WTC11 (cell line): ENCODE results near the gene PRCD. TPM values are rescaled to one million over a fixed set of nuclear protein-coding genes. Genes with fewer than 3 reads are reported as not detected.
A peak's percentile ranks its signal among the peaks of the same experiment; 100 is the strongest.
"Not testable (repeated sequence)": the region's sequence is repeated elsewhere in the genome, so short reads cannot be mapped to it uniquely, and the experiment has no call there.

Experiments used
- ATAC-seq: fragments of 200-7000 bp; cut with Tn5 transposase; 2 replicates; pipeline ENCODE4 v1.10.0; 2021; ENCODE audit warnings: mild to moderate bottlenecking, moderate library complexity
- CTCF ChIA-PET: fragments of 300-600 bp; sonication (Branson Sonifier 250); formaldehyde crosslinking; loops from one replicate; lab custom pipeline; 2021; ENCODE audit warnings: antibody characterized with exemption; lab: Charles Lee
- POLR2A ChIA-PET: fragments of 350-600 bp; sonication (Branson Sonifier 250); formaldehyde crosslinking; loops from one replicate; lab custom pipeline; 2021; ENCODE audit warnings: antibody characterized with exemption; lab: Charles Lee
- DNase-seq: peaks from one replicate; pipeline ENCODE4 v3.0.0; 2021; ENCODE audit warnings: low spot score
- H3K27ac Mint-ChIP-seq: 2 replicates; pipeline ENCODE4 v1.8.0; 2021; ENCODE audit warnings: mixed read lengths
- H3K27me3 Mint-ChIP-seq: 2 replicates; pipeline ENCODE4 v1.8.0; 2021; ENCODE audit warnings: low read depth, mild to moderate bottlenecking, moderate library complexity, mixed read lengths
- H3K36me3 Mint-ChIP-seq: 2 replicates; pipeline ENCODE4 v1.8.0; 2021; ENCODE audit warnings: mixed read lengths
- H3K4me1 Mint-ChIP-seq: 2 replicates; pipeline ENCODE4 v1.8.0; 2022; ENCODE audit warnings: mixed read lengths
- H3K4me3 Mint-ChIP-seq: 2 replicates; pipeline ENCODE4 v1.8.0; 2021; ENCODE audit warnings: mild to moderate bottlenecking, moderate library complexity, mixed read lengths
- H3K9me3 Mint-ChIP-seq: 2 replicates; pipeline ENCODE4 v1.8.0; 2021; ENCODE audit warnings: mixed read lengths
- FOXP1 ChIP-seq: sonication (generic); formaldehyde crosslinking; IDR thresholded peaks from 2 replicates; pipeline ENCODE4 v1.8.0; 2022; ENCODE audit warnings: missing genetic modification reagents, mild to moderate bottlenecking, moderate library complexity, borderline replicate concordance
- JUN ChIP-seq: sonication (generic); formaldehyde crosslinking; IDR thresholded peaks from 2 replicates; pipeline ENCODE4 v1.8.0; 2023; ENCODE audit warnings: mild to moderate bottlenecking, missing genetic modification reagents
- MYBL2 ChIP-seq: sonication (generic); formaldehyde crosslinking; IDR thresholded peaks from 2 replicates; pipeline ENCODE4 v1.8.1; 2023; ENCODE audit warnings: mild to moderate bottlenecking, moderate library complexity, missing genetic modification reagents
- PRRX2 ChIP-seq: fragments of 250-450 bp; sonication (Bioruptor Pico); IDR thresholded peaks from 2 replicates; pipeline ENCODE4 v1.8.0; 2021; ENCODE audit warnings: mild to moderate bottlenecking
- ZBTB43 ChIP-seq: sonication (generic); formaldehyde crosslinking; IDR thresholded peaks from 2 replicates; pipeline ENCODE4 v1.8.1; 2023; ENCODE audit warnings: mild to moderate bottlenecking, missing genetic modification reagents
- ZNF138 ChIP-seq: sonication (generic); formaldehyde crosslinking; conservative IDR thresholded peaks from 2 replicates; pipeline ENCODE4 v1.8.1; 2022; ENCODE audit warnings: mild to moderate bottlenecking, moderate library complexity, missing genetic modification reagents
- ZNF425 ChIP-seq: fragments of 250-450 bp; sonication (Bioruptor Pico); conservative IDR thresholded peaks from 2 replicates; pipeline ENCODE4 v1.9.0; 2021; ENCODE audit warnings: mild to moderate bottlenecking
- ZNF671 ChIP-seq: fragments of 250-450 bp; sonication (Bioruptor Pico); IDR thresholded peaks from 2 replicates; pipeline ENCODE4 v1.8.0; 2021; ENCODE audit warnings: mild to moderate bottlenecking
- total RNA-seq: library from RNA; stranded (reverse); gene quantifications from 3 replicates; pipeline ENCODE4 v1.2.3, GENCODE V29; 2021

PRCD gene
- total RNA-seq, 1 experiment from 2014 or later, result 2.7 TPM

- ChIA-PET CTCF (interaction anchor here (0.9 to 1.6 kb wide), 3 partner anchors 62 to 146 kb away, joined by 3 to 6 read pairs (median 4); no protein-coding TSS in a partner anchor), POLR2A (interaction anchor here (1.0 kb wide), 1 partner anchor 458 kb away, joined by 3 read pairs; the partner anchor contains the start of gene EXOC7)
- TF ChIP-seq JUN (CRISPR knock-in tag) (no peak), ZBTB43 (no peak), PRRX2 (CRISPR knock-in tag) (no peak)
- DNase-seq (no peak), ATAC-seq (no peak)
- peaks cover 54% of the 10 kb centered on the region for H3K4me1 Mint-ChIP-seq
- H3K27ac Mint-ChIP-seq, result peak overlapping the region; percentile 43
- no peaks in the 10 kb centered on the region for H3K27me3 Mint-ChIP-seq
- H3K4me3 Mint-ChIP-seq, result 0 out of 2 replicates have a peak overlapping the region, but pooled peaks have one; percentile 7
- no peaks in the 10 kb centered on the region for H3K9me3 Mint-ChIP-seq
- H3K36me3 Mint-ChIP-seq, result peaks cover 76% of the 10 kb centered on the region
Observed at GRCh38 chr17:76561799-76562268, 22.0 kb downstream of the PRCD start.

- DNase-seq, result no peak
- Mint-ChIP-seq H3K9me3 (no peaks in the 10 kb centered on the region), H3K36me3 (peaks cover 74% of the 10 kb centered on the region), H3K27ac (peak overlapping the region; percentile 77), H3K4me1 (peaks cover 61% of the 10 kb centered on the region), H3K27me3 (no peaks in the 10 kb centered on the region), H3K4me3 (no peak overlapping the region; the same call in 1 of the 2 replicates)
- ChIA-PET POLR2A (interaction anchor here (0.7 to 1.0 kb wide), 2 partner anchors 34 to 459 kb away, joined by 3 to 4 read pairs; partner anchors contain the start of gene EXOC7), CTCF (no interaction called here)
- no peak for ATAC-seq
- TF ChIP-seq ZNF138 (no peak), ZNF671 (CRISPR knock-in tag) (no peak)
Observed at GRCh38 chr17:76562734-76563148, 22.9 kb downstream of the PRCD start.

GRCh38 chr17:76563359-76563758 is 23.5 kb downstream of the PRCD start:
- Mint-ChIP-seq H3K36me3 (peaks cover 68% of the 10 kb centered on the region), H3K4me1 (peaks cover 65% of the 10 kb centered on the region)
- POLR2A ChIA-PET, CTCF ChIA-PET, H3K4me3 Mint-ChIP-seq, DNase-seq, H3K27ac Mint-ChIP-seq, H3K9me3 Mint-ChIP-seq, H3K27me3 Mint-ChIP-seq, ATAC-seq: not testable (repeated sequence)

GRCh38 chr17:76564991-76565727 is 25.3 kb downstream of the PRCD start:
- not testable (repeated sequence) for H3K27me3 Mint-ChIP-seq, H3K9me3 Mint-ChIP-seq, DNase-seq, H3K4me3 Mint-ChIP-seq, ATAC-seq
- H3K36me3 Mint-ChIP-seq, result peaks cover 51% of the 10 kb centered on the region
- H3K27ac Mint-ChIP-seq, result peak overlapping the region; percentile 10
- CTCF ChIA-PET, result interaction anchor here (0.8 to 4.8 kb wide), 6 partner anchors 10 to 116 kb away, joined by 4 to 45 read pairs (median 6); no protein-coding TSS in a partner anchor
- POLR2A ChIA-PET, result interaction anchor here (1.3 kb wide), 1 partner anchor 8 kb away, joined by 4 read pairs; no protein-coding TSS in a partner anchor
- peaks cover 56% of the 10 kb centered on the region for H3K4me1 Mint-ChIP-seq

- DNase-seq (no peak), ATAC-seq (no peak)
- H3K27ac Mint-ChIP-seq, result peak overlapping the region; percentile 10
- no peaks in the 10 kb centered on the region for H3K9me3 Mint-ChIP-seq
- peaks cover 48% of the 10 kb centered on the region for H3K4me1 Mint-ChIP-seq
- H3K4me3 Mint-ChIP-seq, result no peak overlapping the region
- H3K27me3 Mint-ChIP-seq, result no peaks in the 10 kb centered on the region
- TF ChIP-seq ZNF425 (CRISPR knock-in tag) (0 out of 2 replicates have a peak, but pooled peaks have one; percentile 20), FOXP1 (CRISPR knock-in tag) (no peak), MYBL2 (0 out of 2 replicates have a peak, but pooled peaks have one; percentile 28)
- peaks cover 45% of the 10 kb centered on the region for H3K36me3 Mint-ChIP-seq
- ChIA-PET POLR2A (interaction anchor here (0.6 to 1.3 kb wide), 4 partner anchors 9 to 58 kb away, joined by 3 to 6 read pairs (median 4); partner anchors contain the start of gene ST6GALNAC2), CTCF (interaction anchor here (0.8 to 4.8 kb wide), 16 partner anchors 8 to 115 kb away, joined by 3 to 45 read pairs (median 6); no protein-coding TSS in a partner anchor)
Observed at GRCh38 chr17:76565728-76566612, 26.1 kb downstream of the PRCD start.
